A549 (cell line): ENCODE data around the gene TYW1B.
"Not testable (repeated sequence)": the region's sequence is repeated elsewhere in the genome, so short reads cannot be mapped to it uniquely, and the experiment has no call there.

Experiments used
- CTCF ChIP-seq: fragments of >200 bp; sonication (Bioruptor Twin); formaldehyde crosslinking; IDR thresholded peaks from 3 replicates; pipeline ENCODE4 v1.5.1; 2016
- FOSL2 ChIP-seq, 2 experiments: fragments of 450-650 bp in 1 of 2; fragments of >200 bp in 1 of 2; sonication (Bioruptor Twin) in 1 of 2; formaldehyde crosslinking; IDR thresholded peaks; 2 replicates each; pipeline versions ENCODE4 v1.5.0 to v1.6.1; 2016 to 2020; ENCODE audit warnings: mild to moderate bottlenecking in 1 of 2, moderate library complexity in 1 of 2
- TF ChIP-seq, protein P1 (sequence below): fragments of 200-600 bp; sonication (generic); IDR thresholded peaks from 2 replicates; pipeline ENCODE4 v1.6.1; 2016; ENCODE audit warnings: antibody characterized with exemption, mild to moderate bottlenecking, moderate library complexity

DNA sequence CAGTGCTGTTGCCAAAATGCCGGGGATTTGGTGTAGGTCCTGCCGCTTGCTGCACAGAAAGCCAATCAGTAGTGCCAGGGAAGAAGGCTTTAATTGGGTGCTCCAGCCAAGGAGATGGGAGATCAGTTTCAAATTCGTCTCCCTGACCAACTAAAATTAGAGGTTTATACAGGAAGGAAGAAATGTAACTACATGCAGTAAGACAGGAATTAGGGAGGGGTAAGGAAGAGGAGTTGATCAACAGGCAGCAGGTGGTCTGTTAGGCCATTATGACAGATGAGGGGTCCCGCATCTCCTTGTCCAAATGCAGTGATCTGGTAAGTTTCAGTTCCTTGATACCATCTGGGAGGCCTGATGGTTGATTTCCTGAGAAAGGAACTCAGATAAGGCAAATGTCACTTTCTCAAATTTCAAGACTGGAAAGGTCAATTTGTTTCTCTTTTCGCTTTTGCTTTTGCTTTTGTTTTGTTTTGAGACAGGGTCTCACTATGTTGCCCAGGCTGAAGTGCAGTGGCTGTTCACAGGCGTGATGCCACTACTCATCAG, 13.0 kb upstream of the TYW1B start:
- not testable (repeated sequence) for TF ChIP-seq CTCF; FOSL2 (IDR thresholded peaks at IDR 0.05); FOSL2 (CRISPR knock-in tag; IDR thresholded peaks at IDR 0.05)
- TF ChIP-seq, protein P1, sequence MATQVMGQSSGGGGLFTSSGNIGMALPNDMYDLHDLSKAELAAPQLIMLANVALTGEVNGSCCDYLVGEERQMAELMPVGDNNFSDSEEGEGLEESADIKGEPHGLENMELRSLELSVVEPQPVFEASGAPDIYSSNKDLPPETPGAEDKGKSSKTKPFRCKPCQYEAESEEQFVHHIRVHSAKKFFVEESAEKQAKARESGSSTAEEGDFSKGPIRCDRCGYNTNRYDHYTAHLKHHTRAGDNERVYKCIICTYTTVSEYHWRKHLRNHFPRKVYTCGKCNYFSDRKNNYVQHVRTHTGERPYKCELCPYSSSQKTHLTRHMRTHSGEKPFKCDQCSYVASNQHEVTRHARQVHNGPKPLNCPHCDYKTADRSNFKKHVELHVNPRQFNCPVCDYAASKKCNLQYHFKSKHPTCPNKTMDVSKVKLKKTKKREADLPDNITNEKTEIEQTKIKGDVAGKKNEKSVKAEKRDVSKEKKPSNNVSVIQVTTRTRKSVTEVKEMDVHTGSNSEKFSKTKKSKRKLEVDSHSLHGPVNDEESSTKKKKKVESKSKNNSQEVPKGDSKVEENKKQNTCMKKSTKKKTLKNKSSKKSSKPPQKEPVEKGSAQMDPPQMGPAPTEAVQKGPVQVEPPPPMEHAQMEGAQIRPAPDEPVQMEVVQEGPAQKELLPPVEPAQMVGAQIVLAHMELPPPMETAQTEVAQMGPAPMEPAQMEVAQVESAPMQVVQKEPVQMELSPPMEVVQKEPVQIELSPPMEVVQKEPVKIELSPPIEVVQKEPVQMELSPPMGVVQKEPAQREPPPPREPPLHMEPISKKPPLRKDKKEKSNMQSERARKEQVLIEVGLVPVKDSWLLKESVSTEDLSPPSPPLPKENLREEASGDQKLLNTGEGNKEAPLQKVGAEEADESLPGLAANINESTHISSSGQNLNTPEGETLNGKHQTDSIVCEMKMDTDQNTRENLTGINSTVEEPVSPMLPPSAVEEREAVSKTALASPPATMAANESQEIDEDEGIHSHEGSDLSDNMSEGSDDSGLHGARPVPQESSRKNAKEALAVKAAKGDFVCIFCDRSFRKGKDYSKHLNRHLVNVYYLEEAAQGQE = not testable (repeated sequence)
